ENCODE data around the gene MRPL27. TPM values are rescaled to one million over a fixed set of nuclear protein-coding genes. Genes with fewer than 3 reads are reported as not detected.
A peak's percentile ranks its signal among the peaks of the same experiment; 100 is the strongest.
"Not testable (repeated sequence)": the region's sequence is repeated elsewhere in the genome, so short reads cannot be mapped to it uniquely, and the experiment has no call there.

MRPL27 gene
- total RNA-seq (2014; rRNA removed; shearing (Covaris generic)) = 88.5 and 115 TPM in 2 replicates

- DNase-seq (ENCODE audit: low read depth in 1 of 2, low spot score in 2 of 2) = peak; percentile 90 to 99
- H3K27ac ChIP-seq = peak within 1 kb of the TSS; percentile 93
- H3K27me3 ChIP-seq (replicated peaks) = no peaks in the 10 kb centered on the region
- H3K9me3 ChIP-seq (replicated peaks) = no peaks in the 10 kb centered on the region
- peak within 1 kb of the TSS; percentile 84 for H3K4me3 ChIP-seq
- peaks cover 15% of the 10 kb centered on the region for H3K4me1 ChIP-seq (replicated peaks)
- peaks cover 61% of the 10 kb centered on the region for H3K36me3 ChIP-seq
Measured at GRCh38 chr17:50372758-50373556, at the start of gene MRPL27, which contains the start of gene EME1. Gene MRPL27 (minus strand): TSS chr17:50373184. CDS start chr17:50373170, 14 bp downstream. Gene EME1 (plus strand): TSS chr17:50373229. CDS start chr17:50375209, 1,980 bp downstream.

- Histone ChIP-seq H3K4me3 (no peak overlapping the region), H3K4me1 (replicated peaks) (peaks cover 42% of the 10 kb centered on the region), H3K9me3 (replicated peaks) (no peaks in the 10 kb centered on the region), H3K27ac (no peak overlapping the region), H3K36me3 (no peaks in the 10 kb centered on the region), H3K27me3 (replicated peaks) (no peaks in the 10 kb centered on the region)
- no peak for DNase-seq (ENCODE audit: low read depth in 1 of 2, low spot score in 2 of 2)
Measured at GRCh38 chr17:50422738-50423137, 49.8 kb upstream of the MRPL27 start.

GRCh38 chr17:50421308-50422051 is 48.5 kb upstream of the MRPL27 start:
- Histone ChIP-seq H3K4me3 (peak overlapping the region; percentile 8), H3K9me3 (replicated peaks) (no peaks in the 10 kb centered on the region), H3K4me1 (replicated peaks) (peaks cover 31% of the 10 kb centered on the region), H3K36me3 (no peaks in the 10 kb centered on the region), H3K27me3 (replicated peaks) (no peaks in the 10 kb centered on the region), H3K27ac (no peak overlapping the region)
- DNase-seq (ENCODE audit: low read depth in 1 of 2, low spot score in 2 of 2) = peak in 1 of 2 experiments; percentile 52

- Histone ChIP-seq H3K36me3 (no peaks in the 10 kb centered on the region), H3K27ac (no peak overlapping the region), H3K4me1 (replicated peaks) (peaks cover 27% of the 10 kb centered on the region), H3K9me3 (replicated peaks) (no peaks in the 10 kb centered on the region), H3K4me3 (no peak overlapping the region), H3K27me3 (replicated peaks) (no peaks in the 10 kb centered on the region)
- no peak for DNase-seq (ENCODE audit: low read depth in 1 of 2, low spot score in 2 of 2)
Measured at GRCh38 chr17:50420419-50421112, 47.6 kb upstream of the MRPL27 start.

- peaks cover 21% of the 10 kb centered on the region for H3K4me1 ChIP-seq (replicated peaks)
- H3K27me3 ChIP-seq (replicated peaks); H3K36me3 ChIP-seq; H3K4me3 ChIP-seq; DNase-seq (ENCODE audit: low read depth in 1 of 2, low spot score in 2 of 2); H3K27ac ChIP-seq; H3K9me3 ChIP-seq (replicated peaks): not testable (repeated sequence)
Measured at GRCh38 chr17:50419577-50419976, 46.6 kb upstream of the MRPL27 start.

- DNase-seq (ENCODE audit: low read depth in 1 of 2, low spot score in 2 of 2) = no peak
- Histone ChIP-seq H3K27ac (no peak overlapping the region), H3K4me1 (replicated peaks) (peaks cover 3% of the 10 kb centered on the region; the same call in 1 of the 2 replicates), H3K36me3 (no peaks in the 10 kb centered on the region), H3K9me3 (replicated peaks) (no peaks in the 10 kb centered on the region; the same call in 1 of the 2 replicates), H3K4me3 (no peak overlapping the region), H3K27me3 (replicated peaks) (peaks cover 4% of the 10 kb centered on the region; the same call in 1 of the 2 replicates)
Measured at GRCh38 chr17:50414808-50415207, 41.8 kb upstream of the MRPL27 start.

GRCh38 chr17:50412188-50412732 is 39.3 kb upstream of the MRPL27 start:
- peaks cover 12% of the 10 kb centered on the region for H3K27me3 ChIP-seq (replicated peaks)
- peaks cover 3% of the 10 kb centered on the region; the same call in 1 of the 2 replicates for H3K4me1 ChIP-seq (replicated peaks)
- no peak for DNase-seq (ENCODE audit: low read depth in 1 of 2, low spot score in 2 of 2)
- no peaks in the 10 kb centered on the region for H3K36me3 ChIP-seq
- H3K9me3 ChIP-seq (replicated peaks) = no peaks in the 10 kb centered on the region; the same call in 1 of the 2 replicates
- H3K4me3 ChIP-seq = no peak overlapping the region
- no peak overlapping the region for H3K27ac ChIP-seq

GRCh38 chr17:50407921-50408320 is 34.9 kb upstream of the MRPL27 start:
- DNase-seq (ENCODE audit: low read depth in 1 of 2, low spot score in 2 of 2) = no peak
- H3K27me3 ChIP-seq (replicated peaks) = peaks cover 19% of the 10 kb centered on the region
- H3K36me3 ChIP-seq = no peaks in the 10 kb centered on the region
- H3K9me3 ChIP-seq (replicated peaks) = no peaks in the 10 kb centered on the region; the same call in 1 of the 2 replicates
- no peak overlapping the region for H3K27ac ChIP-seq
- H3K4me3 ChIP-seq = no peak overlapping the region
- H3K4me1 ChIP-seq (replicated peaks) = no peaks in the 10 kb centered on the region

- DNase-seq (ENCODE audit: low read depth in 1 of 2, low spot score in 2 of 2) = no peak
- H3K27me3 ChIP-seq (replicated peaks) = peaks cover 19% of the 10 kb centered on the region
- no peaks in the 10 kb centered on the region for H3K36me3 ChIP-seq
- H3K9me3 ChIP-seq (replicated peaks) = no peaks in the 10 kb centered on the region
- H3K4me3 ChIP-seq = no peak overlapping the region
- H3K27ac ChIP-seq = no peak overlapping the region
- H3K4me1 ChIP-seq (replicated peaks) = no peaks in the 10 kb centered on the region
Measured at GRCh38 chr17:50406578-50406977, 33.6 kb upstream of the MRPL27 start.

- not testable (repeated sequence) for H3K4me1 ChIP-seq (replicated peaks); H3K4me3 ChIP-seq; H3K27ac ChIP-seq; DNase-seq (ENCODE audit: low read depth in 1 of 2, low spot score in 2 of 2); H3K9me3 ChIP-seq (replicated peaks); H3K36me3 ChIP-seq
- H3K27me3 ChIP-seq (replicated peaks) = peaks cover 18% of the 10 kb centered on the region
Measured at GRCh38 chr17:50405351-50405750, 32.4 kb upstream of the MRPL27 start.

GRCh38 chr17:50399591-50399990 is 26.6 kb upstream of the MRPL27 start:
- not testable (repeated sequence) for DNase-seq (ENCODE audit: low read depth in 1 of 2, low spot score in 2 of 2); H3K4me3 ChIP-seq; H3K27me3 ChIP-seq (replicated peaks); H3K9me3 ChIP-seq (replicated peaks); H3K27ac ChIP-seq
- Histone ChIP-seq H3K4me1 (replicated peaks) (peaks cover 18% of the 10 kb centered on the region), H3K36me3 (peaks cover 25% of the 10 kb centered on the region)

- not testable (repeated sequence) for H3K27ac ChIP-seq; DNase-seq (ENCODE audit: low read depth in 1 of 2, low spot score in 2 of 2); H3K4me3 ChIP-seq; H3K27me3 ChIP-seq (replicated peaks); H3K9me3 ChIP-seq (replicated peaks)
- Histone ChIP-seq H3K36me3 (peaks cover 34% of the 10 kb centered on the region), H3K4me1 (replicated peaks) (peaks cover 18% of the 10 kb centered on the region)
Measured at GRCh38 chr17:50398672-50399071, 25.7 kb upstream of the MRPL27 start.

- H3K27ac ChIP-seq = no peak overlapping the region
- DNase-seq (ENCODE audit: low read depth in 1 of 2, low spot score in 2 of 2) = no peak
- 0 out of 2 replicates have a peak, but pooled peaks cover 3% of the 10 kb centered on the region for H3K9me3 ChIP-seq (replicated peaks)
- H3K27me3 ChIP-seq (replicated peaks) = no peaks in the 10 kb centered on the region
- peak overlapping the region; percentile 79 for H3K4me3 ChIP-seq
- H3K36me3 ChIP-seq = peaks cover 42% of the 10 kb centered on the region
- H3K4me1 ChIP-seq (replicated peaks) = peaks cover 18% of the 10 kb centered on the region
Measured at GRCh38 chr17:50397919-50398285, 24.9 kb upstream of the MRPL27 start.

Data from SJSA1 (cell line).